ENCODE results near the gene USP21. TPM values are rescaled to one million over a fixed set of nuclear protein-coding genes. Genes with fewer than 3 reads are reported as not detected.
A peak's percentile ranks its signal among the peaks of the same experiment; 100 is the strongest.

USP21 gene
- total and polyA plus RNA-seq, 9 of the 15 experiments (the other 6 are each of a cell fraction or from before 2014, with no cell fraction given) = 4.9 to 52.4 (median 21.6) TPM

DNA sequence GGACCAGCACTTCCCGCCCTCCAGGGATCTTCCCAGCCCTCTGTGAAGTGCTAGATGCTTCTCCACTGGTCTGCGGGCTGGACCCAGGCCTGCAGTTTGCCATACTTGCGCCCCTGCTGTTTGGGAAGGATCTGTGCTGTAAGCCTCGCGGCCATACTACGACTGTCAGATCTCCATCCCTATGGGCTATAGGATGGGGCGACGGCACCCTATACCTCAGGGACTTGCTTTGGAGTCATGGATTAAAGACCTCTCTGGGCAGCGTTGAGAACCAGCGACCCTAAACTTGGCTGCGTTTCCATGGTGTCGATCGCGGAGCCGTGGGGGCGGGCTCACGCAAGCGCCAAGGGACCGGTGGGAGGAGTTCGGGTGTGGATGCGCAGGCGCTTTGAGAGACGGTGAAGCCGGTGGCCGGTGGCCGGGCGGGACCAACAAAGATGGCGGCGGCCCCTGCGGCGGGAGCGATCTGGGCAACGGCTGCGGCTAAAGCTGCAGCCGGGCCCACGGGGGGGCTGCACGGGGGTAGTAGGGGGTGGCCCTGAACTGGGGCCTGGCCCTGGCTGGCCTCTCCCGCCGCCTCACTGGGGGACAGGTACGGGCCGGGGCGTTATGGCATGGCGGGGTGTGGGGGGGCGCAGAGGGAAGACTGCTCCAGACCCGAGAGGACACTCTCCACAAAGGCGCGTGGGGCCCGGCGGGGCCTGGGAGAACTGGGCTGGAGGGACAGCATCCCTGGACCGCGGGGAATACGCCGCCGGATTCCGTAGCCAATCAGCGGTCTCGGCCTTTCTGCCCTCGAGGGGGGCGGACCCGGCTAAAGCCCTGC is at the start of gene USP21 (continued):
- TF ChIP-seq, protein P1, sequence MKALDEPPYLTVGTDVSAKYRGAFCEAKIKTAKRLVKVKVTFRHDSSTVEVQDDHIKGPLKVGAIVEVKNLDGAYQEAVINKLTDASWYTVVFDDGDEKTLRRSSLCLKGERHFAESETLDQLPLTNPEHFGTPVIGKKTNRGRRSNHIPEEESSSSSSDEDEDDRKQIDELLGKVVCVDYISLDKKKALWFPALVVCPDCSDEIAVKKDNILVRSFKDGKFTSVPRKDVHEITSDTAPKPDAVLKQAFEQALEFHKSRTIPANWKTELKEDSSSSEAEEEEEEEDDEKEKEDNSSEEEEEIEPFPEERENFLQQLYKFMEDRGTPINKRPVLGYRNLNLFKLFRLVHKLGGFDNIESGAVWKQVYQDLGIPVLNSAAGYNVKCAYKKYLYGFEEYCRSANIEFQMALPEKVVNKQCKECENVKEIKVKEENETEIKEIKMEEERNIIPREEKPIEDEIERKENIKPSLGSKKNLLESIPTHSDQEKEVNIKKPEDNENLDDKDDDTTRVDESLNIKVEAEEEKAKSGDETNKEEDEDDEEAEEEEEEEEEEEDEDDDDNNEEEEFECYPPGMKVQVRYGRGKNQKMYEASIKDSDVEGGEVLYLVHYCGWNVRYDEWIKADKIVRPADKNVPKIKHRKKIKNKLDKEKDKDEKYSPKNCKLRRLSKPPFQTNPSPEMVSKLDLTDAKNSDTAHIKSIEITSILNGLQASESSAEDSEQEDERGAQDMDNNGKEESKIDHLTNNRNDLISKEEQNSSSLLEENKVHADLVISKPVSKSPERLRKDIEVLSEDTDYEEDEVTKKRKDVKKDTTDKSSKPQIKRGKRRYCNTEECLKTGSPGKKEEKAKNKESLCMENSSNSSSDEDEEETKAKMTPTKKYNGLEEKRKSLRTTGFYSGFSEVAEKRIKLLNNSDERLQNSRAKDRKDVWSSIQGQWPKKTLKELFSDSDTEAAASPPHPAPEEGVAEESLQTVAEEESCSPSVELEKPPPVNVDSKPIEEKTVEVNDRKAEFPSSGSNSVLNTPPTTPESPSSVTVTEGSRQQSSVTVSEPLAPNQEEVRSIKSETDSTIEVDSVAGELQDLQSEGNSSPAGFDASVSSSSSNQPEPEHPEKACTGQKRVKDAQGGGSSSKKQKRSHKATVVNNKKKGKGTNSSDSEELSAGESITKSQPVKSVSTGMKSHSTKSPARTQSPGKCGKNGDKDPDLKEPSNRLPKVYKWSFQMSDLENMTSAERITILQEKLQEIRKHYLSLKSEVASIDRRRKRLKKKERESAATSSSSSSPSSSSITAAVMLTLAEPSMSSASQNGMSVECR (CRISPR knock-in tag; IDR thresholded peaks at IDR 0.05) = peak; percentile 65; the same call in 1 of the 2 replicates
- TF ChIP-seq, protein P2, sequence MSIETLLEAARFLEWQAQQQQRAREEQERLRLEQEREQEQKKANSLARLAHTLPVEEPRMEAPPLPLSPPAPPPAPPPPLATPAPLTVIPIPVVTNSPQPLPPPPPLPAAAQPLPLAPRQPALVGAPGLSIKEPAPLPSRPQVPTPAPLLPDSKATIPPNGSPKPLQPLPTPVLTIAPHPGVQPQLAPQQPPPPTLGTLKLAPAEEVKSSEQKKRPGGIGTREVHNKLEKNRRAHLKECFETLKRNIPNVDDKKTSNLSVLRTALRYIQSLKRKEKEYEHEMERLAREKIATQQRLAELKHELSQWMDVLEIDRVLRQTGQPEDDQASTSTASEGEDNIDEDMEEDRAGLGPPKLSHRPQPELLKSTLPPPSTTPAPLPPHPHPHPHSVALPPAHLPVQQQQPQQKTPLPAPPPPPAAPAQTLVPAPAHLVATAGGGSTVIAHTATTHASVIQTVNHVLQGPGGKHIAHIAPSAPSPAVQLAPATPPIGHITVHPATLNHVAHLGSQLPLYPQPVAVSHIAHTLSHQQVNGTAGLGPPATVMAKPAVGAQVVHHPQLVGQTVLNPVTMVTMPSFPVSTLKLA (conservative IDR thresholded peaks at IDR 0.05) = peak; percentile 39 to 55; a peak in 2 of 4 replicates
- TF ChIP-seq ZNF184 (CRISPR knock-in tag; IDR thresholded peaks at IDR 0.05) (no peak), GTF2F1 (IDR thresholded peaks at IDR 0.05; ENCODE audit: low read depth, low read length) (peak; percentile 63; the same call in 1 of the 2 replicates), EZH2 (IDR thresholded peaks at IDR 0.05; ENCODE audit: borderline replicate concordance, low read depth, low read length) (no peak)
- TF ChIP-seq, protein P3, sequence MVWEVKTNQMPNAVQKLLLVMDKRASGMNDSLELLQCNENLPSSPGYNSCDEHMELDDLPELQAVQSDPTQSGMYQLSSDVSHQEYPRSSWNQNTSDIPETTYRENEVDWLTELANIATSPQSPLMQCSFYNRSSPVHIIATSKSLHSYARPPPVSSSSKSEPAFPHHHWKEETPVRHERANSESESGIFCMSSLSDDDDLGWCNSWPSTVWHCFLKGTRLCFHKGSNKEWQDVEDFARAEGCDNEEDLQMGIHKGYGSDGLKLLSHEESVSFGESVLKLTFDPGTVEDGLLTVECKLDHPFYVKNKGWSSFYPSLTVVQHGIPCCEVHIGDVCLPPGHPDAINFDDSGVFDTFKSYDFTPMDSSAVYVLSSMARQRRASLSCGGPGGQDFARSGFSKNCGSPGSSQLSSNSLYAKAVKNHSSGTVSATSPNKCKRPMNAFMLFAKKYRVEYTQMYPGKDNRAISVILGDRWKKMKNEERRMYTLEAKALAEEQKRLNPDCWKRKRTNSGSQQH (CRISPR knock-in tag; IDR thresholded peaks at IDR 0.05) = peak; percentile 54; the same call in 1 of the 2 replicates
- TF ChIP-seq, protein P4, sequence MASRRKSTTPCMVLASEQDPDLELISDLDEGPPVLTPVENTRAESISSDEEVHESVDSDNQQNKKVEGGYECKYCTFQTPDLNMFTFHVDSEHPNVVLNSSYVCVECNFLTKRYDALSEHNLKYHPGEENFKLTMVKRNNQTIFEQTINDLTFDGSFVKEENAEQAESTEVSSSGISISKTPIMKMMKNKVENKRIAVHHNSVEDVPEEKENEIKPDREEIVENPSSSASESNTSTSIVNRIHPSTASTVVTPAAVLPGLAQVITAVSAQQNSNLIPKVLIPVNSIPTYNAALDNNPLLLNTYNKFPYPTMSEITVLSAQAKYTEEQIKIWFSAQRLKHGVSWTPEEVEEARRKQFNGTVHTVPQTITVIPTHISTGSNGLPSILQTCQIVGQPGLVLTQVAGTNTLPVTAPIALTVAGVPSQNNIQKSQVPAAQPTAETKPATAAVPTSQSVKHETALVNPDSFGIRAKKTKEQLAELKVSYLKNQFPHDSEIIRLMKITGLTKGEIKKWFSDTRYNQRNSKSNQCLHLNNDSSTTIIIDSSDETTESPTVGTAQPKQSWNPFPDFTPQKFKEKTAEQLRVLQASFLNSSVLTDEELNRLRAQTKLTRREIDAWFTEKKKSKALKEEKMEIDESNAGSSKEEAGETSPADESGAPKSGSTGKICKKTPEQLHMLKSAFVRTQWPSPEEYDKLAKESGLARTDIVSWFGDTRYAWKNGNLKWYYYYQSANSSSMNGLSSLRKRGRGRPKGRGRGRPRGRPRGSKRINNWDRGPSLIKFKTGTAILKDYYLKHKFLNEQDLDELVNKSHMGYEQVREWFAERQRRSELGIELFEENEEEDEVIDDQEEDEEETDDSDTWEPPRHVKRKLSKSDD (conservative IDR thresholded peaks at IDR 0.05; ENCODE audit: low read length) = no peak
- TF ChIP-seq, protein P5, sequence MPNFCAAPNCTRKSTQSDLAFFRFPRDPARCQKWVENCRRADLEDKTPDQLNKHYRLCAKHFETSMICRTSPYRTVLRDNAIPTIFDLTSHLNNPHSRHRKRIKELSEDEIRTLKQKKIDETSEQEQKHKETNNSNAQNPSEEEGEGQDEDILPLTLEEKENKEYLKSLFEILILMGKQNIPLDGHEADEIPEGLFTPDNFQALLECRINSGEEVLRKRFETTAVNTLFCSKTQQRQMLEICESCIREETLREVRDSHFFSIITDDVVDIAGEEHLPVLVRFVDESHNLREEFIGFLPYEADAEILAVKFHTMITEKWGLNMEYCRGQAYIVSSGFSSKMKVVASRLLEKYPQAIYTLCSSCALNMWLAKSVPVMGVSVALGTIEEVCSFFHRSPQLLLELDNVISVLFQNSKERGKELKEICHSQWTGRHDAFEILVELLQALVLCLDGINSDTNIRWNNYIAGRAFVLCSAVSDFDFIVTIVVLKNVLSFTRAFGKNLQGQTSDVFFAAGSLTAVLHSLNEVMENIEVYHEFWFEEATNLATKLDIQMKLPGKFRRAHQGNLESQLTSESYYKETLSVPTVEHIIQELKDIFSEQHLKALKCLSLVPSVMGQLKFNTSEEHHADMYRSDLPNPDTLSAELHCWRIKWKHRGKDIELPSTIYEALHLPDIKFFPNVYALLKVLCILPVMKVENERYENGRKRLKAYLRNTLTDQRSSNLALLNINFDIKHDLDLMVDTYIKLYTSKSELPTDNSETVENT (CRISPR knock-in tag; IDR thresholded peaks at IDR 0.05) = 0 out of 2 replicates have a peak, but pooled peaks have one; percentile 17
